GM12801 (cell line): ENCODE results near the gene TRERF1.

Experiments used
- CTCF ChIP-seq: IDR thresholded peaks from one replicate; pipeline ENCODE4 v1.5.1; 2011; ENCODE audit warnings: control low read depth; ENCODE audit not compliant: insufficient read length; ENCODE audit errors: extremely low read depth

Gene TRERF1

GRCh38 chr6:42361036-42361435 lies 90.7 kb downstream of the TRERF1 start:
- TF ChIP-seq CTCF, result no peak

GRCh38 chr6:42359021-42359420 lies 92.7 kb downstream of the TRERF1 start:
- TF ChIP-seq CTCF, result no peak

DNA sequence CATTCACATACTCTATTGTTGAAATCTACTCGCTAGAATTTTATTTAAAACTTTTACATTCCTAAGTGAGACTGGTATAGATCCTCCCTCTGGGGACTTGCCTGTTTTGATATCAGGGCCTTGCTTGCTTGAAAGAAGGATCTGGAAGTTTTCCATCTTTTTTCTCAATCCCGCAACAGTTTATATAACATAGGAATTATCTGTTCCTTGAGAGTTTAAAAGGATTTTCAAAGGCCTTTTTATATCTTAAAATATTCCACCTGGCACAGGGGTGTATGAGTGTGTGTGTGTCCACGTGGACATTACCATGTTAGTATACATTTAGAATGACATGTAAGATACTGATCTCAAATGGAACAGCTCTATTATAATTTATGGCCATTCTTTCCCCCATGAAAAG lies 96.3 kb downstream of the TRERF1 start:
- TF ChIP-seq CTCF, result no peak

DNA sequence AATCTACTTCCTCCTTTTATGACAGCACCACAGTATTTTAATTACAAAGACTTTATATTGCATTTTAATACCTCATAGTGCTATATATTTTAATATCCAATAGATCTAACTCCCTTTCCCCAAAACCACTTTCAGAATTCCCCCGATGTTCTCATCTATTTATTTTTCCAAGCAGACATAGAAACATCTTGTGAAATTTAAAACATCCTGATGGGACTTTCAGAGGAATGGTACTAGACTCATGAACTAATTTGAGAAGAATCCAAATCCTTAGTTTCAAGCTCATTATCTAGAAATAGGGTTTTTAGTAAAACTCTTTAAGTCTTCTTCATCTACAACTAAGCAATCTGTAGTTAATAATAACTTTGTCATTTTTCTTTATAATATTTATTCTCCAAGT lies 97.0 kb downstream of the TRERF1 start:
- TF ChIP-seq CTCF, result no peak

- TF ChIP-seq CTCF, result no peak
Measured at GRCh38 chr6:42352856-42353564, 98.7 kb downstream of the TRERF1 start.

GRCh38 chr6:42350911-42351310 lies 100.8 kb downstream of the TRERF1 start:
- TF ChIP-seq CTCF, result no peak

DNA sequence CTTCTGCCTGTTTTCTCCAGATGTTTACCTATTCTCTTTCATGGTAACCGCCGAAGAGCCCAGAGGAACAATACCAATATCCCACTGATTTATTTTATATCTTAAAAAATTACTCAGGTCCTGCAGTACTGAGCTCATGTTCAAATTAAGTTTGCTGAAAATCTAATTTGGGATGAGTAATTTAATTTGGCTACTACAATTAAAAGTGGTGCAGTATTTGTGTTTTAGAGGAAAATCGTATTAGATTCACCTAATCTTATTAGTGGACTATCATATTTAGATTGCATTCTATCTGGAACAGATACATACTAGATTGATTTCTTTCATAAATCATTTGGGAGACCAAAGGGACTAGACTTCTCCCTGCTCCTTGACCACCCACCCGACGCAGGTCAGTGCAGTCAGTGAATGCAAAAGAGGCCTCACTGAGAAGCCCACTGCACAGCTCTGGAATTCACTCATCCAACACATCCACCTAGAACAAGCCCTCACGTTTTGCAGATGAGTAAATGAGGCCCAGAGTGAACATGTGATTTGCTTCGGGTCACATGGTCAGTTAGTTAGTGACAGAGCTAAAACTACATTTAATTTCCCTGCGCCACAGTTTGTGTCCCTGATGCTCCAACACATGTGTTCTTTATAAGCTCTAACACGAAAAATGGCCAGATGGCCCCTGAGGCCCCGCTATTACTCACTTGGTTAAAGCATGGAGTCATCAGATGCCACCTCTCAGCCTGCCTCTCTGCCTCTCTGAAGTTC lies 101.8 kb downstream of the TRERF1 start:
- TF ChIP-seq CTCF, result no peak
